Mammary epithelial cell (primary cell): ENCODE data around the gene TAB2.

Experiments used
- EZH2 ChIP-seq: IDR thresholded peaks from 2 replicates; pipeline ENCODE4 v1.6.1; 2012; ENCODE audit warnings: low read length, inconsistent platforms, borderline replicate concordance
- TF ChIP-seq, protein P1 (sequence below), 2 donors: IDR thresholded peaks in 1 of 2; conservative IDR thresholded peaks in 1 of 2; 2 replicates each; pipeline ENCODE4 v1.5.1; 2011 to 2012; ENCODE audit warnings: inconsistent platforms in 2 of 2, low read length in 2 of 2, mild to moderate bottlenecking in 2 of 2, control low read depth in 1 of 2, low read depth in 1 of 2; ENCODE audit not compliant: insufficient read depth in 1 of 2; ENCODE audit errors: extremely low read depth in 1 of 2

DNA sequence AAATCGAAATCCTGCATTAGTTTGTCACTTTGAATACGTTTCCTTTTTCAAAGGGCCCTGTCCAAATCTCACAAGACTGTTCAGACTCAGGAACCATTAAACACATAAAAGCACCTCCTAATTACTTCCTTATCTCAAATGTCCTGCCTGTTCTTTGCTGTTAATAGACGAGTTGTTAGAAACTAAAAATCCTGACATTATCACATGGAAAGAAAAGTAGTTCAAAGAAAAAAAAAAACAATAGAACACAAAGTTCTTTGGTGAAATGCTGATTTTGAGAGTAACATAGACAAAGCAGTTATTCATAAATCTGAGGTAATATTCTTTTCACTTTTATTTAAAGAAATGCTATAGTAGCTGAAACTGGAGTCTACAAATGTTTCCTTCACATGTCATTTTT lies 12.1 kb upstream of the TAB2 start:
- TF ChIP-seq, protein P1, sequence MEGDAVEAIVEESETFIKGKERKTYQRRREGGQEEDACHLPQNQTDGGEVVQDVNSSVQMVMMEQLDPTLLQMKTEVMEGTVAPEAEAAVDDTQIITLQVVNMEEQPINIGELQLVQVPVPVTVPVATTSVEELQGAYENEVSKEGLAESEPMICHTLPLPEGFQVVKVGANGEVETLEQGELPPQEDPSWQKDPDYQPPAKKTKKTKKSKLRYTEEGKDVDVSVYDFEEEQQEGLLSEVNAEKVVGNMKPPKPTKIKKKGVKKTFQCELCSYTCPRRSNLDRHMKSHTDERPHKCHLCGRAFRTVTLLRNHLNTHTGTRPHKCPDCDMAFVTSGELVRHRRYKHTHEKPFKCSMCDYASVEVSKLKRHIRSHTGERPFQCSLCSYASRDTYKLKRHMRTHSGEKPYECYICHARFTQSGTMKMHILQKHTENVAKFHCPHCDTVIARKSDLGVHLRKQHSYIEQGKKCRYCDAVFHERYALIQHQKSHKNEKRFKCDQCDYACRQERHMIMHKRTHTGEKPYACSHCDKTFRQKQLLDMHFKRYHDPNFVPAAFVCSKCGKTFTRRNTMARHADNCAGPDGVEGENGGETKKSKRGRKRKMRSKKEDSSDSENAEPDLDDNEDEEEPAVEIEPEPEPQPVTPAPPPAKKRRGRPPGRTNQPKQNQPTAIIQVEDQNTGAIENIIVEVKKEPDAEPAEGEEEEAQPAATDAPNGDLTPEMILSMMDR (conservative IDR thresholded peaks at IDR 0.05 in 1 of 2, IDR thresholded peaks at IDR 0.05 in 1 of 2; ENCODE audit: extremely low read depth in 1 of 2, insufficient read depth in 1 of 2, low read depth in 1 of 2, low read length in 2 of 2): no peak
- TF ChIP-seq EZH2: no peak
